GM21576 (cell line): ENCODE measurements around the gene HTT.

ENCODE experiments used
- ATAC-seq: cut with Tn5 transposase; IDR thresholded peaks from one replicate; pipeline ENCODE4 v1.9.1; 2021; ENCODE audit warnings: mild to moderate bottlenecking, moderate library complexity; ENCODE audit not compliant: unreplicated experiment

Gene HTT

DNA sequence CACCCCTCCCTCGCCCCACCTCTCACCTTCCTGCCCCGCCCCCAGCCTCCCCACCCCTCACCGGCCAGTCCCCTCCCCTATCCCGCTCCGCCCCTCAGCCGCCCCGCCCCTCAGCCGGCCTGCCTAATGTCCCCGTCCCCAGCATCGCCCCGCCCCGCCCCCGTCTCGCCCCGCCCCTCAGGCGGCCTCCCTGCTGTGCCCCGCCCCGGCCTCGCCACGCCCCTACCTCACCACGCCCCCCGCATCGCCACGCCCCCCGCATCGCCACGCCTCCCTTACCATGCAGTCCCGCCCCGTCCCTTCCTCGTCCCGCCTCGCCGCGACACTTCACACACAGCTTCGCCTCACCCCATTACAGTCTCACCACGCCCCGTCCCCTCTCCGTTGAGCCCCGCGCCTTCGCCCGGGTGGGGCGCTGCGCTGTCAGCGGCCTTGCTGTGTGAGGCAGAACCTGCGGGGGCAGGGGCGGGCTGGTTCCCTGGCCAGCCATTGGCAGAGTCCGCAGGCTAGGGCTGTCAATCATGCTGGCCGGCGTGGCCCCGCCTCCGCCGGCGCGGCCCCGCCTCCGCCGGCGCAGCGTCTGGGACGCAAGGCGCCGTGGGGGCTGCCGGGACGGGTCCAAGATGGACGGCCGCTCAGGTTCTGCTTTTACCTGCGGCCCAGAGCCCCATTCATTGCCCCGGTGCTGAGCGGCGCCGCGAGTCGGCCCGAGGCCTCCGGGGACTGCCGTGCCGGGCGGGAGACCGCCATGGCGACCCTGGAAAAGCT is at the start of gene HTT, which contains the start of gene HTT-AS:
TSS of gene HTT (plus strand) at position 604 of the 768 bp plus-strand sequence. CDS start at position 749, 145 bp downstream.
TSS of gene HTT-AS (minus strand) at position 461 of the 768 bp plus-strand sequence.
- peak; percentile 66 for ATAC-seq

DNA sequence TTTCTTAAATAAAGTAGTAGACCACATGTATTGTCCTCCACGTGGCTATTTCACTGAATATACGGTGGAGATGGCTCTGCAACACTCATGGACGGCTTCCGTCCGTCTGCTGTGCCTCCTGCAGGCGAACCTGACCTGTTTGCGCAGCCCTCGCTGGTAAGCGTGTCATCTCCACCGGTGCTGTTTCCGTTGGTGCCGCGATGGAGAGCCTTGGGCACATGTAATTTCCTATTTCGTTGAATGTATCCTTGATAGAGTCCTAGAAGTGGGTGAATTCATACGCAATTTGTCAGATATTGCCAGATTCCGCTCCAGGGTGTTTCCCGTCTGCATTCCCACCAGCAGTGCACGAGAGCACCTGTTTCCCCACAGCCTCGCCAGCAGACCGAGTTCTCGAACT is 48.6 kb upstream of the HTT start:
- no peak for ATAC-seq

DNA sequence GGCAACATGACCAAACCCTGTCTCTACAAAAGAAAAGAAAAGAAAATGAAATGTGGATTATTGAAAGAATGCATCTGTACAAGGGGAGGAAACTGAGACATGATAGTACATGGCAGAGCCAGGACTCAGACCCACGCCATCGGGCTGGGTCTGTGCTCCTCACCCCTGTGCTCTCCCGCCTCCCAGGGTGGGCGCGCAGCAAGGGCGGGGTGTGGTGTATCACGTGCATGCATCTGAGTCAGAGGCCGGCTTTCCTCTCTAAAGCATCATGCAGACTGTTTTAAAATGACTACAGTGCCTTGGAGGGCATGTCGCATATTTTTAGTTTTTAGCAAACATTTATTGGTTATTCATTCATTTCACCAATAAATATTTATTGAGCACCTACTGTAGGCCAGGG is 47.9 kb upstream of the HTT start:
- no peak for ATAC-seq

DNA sequence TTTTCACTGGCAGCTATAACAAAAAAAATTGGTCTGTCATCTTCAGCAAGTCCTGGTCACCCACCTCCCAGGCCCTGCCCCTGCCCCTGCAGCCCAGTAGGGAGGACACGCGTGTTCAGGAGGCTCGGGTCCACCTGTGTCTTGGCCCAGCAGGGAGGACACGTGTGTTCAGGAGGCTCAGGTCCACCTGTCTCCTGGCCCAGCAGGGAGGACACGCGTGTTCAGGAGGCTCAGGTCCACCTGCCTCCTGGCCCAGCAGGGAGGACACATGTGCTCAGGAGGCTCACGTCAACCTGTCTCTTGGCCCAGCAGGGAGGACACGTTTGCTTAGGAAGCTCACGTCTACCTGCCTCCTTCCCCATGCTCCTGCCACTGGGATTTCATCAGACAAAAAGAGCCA is 45.0 kb upstream of the HTT start:
- no peak for ATAC-seq

DNA sequence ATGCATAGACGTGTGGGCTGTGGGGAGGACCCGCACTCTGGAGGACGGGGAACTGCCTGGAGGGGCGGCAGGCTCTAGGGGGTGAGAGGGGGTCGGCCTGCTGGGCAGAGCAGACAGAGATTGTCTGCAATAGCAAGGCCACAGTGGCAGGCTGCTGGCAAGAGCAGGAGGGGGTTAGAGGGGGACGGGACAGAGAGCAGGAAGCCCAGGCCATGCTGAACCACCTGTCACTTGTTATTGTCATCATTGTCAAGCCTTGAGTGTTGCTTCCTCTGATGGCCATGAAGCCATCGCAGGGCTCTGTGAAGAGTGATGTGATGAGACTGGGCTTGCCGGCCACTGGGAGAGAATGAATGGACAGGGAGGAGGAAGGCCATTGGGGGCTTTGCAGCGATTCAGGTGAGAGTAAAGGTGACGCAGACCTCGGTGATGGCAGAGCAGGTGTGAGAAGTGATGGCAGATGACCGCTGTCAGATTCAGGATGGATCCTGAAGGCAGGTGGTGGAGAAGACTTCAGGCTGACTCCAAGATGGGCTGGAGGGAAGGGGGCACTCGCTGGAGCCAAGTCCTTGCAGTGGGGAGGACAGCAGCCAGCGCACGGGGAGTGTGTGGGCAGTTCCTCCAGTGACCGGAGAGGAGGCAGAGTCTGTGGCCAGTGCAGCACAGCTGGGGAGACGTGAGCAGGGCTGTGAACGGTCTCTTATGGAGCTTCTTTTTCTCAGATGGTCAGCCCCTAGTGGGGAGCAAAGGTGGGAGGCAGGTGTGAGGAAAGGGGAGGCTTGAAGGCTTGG is 43.7 kb upstream of the HTT start:
- no peak for ATAC-seq

DNA sequence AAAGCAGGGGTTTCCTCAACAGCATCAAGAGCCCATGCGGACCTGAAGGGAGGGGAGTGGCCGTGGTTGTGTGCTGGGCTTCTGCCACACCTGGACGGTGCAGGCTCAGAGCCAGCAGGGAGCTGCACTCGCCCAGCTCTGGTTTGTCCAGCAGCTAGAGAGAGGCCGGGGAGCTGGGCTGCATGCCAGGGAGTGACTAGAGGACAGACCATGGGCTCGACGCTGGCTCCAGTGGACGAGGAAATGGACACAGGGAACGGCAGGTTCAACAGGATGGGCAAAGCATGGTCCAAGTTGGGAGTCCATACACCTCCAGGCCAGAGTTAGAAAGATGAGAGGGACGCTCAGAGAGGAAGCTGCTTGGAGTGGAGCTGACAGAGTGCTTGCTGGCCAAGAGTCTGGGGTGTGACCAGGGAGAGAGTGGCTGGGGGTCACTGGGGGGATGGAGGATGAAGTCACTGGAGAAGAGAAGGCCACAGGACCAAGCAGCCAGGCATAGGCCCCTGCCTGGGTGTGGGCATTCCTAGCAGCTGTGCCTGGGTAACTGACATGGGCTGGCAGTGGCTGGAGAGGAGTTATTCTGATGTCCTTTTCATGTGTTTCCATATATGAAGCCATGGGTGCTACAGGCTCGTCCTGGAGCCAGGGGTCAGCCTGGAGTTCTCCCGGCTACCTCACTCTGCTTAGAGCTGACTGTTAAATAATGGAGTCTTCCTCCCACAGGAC is 43.0 kb upstream of the HTT start:
- no peak for ATAC-seq

DNA sequence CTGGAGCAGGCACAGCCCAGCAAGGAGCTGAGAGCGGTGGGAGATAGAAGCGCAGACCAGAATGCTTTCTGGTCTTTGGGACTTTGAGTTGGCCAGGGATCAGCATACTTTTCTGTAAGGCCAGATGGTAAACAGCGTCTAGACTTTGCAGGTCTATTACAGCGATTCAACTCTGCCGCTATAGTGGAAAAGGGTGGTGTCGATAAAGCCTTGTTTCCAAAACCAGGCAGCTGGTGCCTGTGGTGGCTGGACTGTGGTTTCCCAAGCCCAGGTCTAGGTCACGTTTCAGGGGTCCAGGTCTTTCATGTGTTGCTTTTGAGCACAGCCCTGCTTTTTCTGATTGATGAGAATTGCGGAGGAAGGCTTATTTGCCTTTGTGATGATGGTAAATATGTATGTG is 40.2 kb upstream of the HTT start:
- no peak for ATAC-seq

DNA sequence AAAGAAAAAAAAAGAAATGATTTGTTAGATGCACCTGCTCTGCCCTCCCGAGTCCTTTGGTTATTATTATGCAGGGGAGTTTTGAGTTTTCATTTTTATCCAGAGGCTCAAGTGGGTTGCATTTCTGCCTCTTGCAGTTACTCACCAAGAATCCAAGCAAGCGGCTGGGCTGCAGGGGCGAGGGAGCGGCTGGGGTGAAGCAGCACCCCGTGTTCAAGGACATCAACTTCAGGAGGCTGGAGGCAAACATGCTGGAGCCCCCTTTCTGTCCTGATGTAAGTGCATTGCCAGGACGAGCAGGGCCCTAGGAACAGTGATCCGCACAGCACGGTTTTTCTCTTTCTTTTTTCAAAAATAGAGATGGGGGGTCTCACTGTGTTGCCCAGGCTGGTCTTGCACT is 39.2 kb upstream of the HTT start:
- no peak for ATAC-seq

DNA sequence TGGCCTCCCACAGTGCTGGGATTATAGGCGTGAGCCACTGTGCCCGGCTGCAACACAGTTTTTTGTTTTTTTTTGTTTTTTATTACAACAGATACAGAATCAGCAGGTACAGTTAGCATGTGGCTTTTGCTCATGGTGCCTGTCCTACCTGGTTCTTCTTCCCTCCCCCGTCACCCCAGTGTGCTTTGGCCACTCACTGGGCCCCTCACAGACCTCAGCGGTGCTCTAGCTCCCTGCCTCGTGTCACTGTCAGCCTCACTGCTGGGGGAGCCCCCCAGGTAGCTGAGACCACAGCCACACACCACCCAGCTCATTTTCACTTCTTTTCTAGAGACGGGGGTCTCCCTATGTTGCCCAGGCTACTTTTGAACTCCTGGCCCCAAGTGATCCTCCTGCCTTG is 38.8 kb upstream of the HTT start:
- ATAC-seq: no peak

DNA sequence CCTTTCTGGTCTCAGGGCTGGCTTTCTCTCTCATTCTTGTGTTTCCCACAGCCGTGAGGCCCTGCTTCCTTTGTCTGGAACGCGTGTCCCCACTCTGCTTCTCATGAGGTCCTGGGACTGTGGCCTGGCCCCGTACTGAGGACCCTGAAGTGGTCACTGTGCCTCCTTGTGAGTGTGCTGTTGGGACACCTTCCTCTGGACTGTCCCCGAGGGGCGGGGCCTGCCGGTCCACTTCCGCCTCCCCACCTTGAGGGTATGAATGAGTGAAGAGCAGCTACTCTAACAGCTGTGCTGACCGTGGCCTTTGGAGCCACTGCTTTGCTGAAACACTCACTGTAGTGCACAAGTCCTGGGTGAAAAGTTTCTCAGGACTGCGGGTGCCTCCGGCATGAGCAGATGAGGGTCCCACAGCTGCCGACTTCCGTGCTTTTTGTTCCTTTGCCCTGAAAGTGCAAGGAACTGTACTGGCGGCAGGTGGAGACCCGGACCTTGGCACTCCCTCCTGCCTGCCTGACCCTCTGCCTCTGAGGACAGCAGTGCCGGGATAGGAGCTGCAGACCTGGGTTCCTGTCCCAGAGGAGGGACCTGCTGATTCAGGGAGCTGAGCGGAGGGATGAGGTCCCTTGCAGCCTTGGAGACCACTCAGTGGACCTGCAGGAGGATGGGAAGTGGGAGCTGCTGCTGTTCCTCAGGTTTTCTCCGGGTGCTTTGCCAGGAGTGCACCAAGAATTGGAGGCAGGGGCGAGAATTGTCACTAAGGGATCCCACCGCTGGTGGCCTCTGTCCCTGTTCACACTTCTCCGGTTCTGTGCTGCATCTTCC is 38.1 kb upstream of the HTT start:
- no peak for ATAC-seq

DNA sequence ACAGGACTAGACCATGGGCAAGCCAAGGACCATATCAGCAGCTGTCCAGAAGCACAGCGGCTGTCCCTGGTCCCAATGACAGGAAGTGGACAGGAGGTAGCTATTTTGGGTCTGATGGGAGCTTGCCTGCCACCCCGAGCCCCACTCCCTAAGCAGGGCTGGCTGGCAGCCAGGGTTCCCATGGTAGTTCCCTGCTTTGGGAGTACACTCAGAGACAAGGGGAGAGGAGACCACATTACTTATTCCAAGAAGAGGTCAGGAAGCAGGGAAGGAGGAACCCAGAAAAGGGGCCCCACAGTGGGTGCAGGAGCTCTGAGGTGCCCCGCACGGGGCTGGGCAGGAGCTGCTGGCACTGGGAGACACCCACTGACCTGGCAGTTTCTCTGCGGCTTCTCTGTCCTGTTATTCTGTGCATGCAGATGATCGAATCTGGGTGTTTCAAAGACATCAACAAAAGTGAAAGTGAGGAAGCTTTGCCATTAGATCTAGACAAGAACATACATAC is 36.5 kb upstream of the HTT start:
- ATAC-seq: no peak

DNA sequence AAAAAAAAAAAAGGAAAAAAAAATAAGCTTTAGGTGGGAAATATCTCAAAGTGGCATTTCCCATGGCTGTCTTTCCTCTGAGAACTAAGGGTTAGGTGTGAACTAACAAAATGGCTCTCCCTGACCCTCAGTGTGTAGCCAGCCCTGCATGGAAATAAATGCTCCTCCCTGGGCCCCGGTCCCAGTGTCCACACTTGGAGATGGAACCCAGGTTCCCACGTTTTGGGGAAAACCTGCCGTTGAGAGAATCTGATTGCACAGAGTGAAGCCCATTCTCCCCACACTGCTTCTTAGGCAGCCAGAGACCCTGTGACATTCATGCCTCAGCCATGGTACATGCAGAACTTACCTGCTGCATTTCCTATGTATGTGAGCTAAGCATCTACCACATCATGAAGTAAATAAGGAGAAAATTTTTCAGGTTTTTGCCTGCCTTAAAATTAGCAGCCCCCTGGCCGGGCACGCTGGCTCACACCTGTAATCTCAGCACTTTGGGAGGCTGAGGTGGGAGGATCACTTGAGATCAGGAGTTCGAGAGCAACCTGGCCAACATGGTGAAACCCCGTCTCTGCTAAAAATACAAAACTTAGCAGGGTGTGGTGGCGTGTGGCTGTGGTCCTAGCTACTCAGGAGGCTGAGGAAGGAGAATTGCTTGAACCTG is 34.6 kb upstream of the HTT start:
- ATAC-seq: no peak

DNA sequence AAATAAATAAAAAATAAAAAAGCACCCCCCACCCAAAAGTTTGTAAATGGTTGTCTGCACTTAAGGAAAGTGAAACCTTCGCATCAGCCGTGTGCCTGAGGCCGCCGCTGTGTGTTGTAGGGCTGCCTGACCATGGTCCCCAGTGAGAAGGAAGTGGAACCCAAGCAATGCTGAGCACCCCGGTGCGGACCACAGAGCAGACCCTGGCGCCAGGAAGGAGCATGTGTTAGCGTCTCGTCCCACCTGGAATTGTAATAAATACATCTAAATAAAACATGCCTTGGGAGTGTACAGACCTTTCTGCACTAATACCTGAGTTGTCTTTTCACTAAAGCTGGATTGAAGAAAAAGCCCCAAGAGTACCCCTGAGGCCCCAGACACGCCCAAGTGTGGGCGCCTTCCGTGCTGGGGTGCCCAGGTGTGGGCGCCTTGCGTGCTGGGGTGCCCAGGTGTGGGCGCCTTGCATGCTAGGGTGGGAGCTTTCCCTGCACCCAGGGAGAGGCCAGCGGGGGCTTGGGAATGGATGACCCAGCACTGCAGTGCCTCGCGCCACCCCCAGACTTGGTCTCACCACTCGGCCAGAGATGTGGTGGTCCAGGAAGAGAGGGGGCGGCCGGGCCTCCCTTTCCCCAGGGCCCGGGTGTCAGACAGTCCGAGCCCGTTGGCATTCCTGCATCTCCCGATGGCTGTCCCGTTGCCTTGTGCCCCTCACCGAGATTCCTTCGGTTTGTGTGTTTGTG is 33.9 kb upstream of the HTT start:
- peak; percentile 42 for ATAC-seq

DNA sequence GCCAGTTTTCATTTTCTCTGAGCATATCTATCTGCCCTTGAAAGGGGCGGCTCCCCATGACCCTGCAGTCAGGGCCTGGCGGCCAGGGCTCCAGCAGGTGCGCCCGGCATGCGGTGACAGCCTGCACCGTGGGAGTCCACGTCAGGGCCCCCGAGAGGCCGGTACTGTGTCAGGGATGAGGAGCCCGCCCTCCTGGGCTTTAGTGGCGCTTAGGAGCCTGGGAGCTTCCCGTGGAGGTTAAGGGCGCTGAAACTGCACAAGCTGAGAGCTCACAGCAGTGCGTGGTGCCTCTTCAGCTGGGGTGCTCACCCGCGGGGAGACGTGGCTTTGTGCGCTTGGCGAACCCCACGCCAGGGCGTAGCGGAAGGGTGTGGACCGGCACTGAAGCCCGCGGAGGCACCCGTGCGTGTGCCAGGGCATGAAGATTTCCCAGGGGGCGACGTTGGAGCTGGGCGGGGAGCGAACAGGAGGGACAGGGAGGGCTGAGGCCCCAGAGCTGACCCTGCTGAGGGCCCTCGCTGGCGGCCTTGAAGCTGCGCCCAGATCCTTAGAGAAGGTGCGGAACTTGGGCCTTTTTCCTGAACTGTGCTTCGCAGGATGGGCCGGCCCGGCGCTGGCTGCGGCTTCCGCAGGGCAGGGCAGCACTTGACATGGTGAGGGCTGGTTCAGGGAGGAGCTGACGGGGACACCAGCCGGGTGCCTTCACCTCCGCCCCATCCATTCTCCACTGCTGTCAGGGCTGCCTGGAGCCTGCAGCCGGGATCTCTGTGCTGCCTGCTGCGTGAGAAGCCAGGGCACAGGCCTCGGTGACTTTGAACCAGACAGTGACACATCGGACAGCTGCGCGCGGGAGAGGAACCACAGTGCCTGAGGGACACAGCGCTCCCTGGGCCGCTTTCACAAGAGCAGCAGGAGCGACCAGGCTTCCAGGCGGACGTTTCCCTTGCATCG is 33.0 kb upstream of the HTT start:
- ATAC-seq: no peak

DNA sequence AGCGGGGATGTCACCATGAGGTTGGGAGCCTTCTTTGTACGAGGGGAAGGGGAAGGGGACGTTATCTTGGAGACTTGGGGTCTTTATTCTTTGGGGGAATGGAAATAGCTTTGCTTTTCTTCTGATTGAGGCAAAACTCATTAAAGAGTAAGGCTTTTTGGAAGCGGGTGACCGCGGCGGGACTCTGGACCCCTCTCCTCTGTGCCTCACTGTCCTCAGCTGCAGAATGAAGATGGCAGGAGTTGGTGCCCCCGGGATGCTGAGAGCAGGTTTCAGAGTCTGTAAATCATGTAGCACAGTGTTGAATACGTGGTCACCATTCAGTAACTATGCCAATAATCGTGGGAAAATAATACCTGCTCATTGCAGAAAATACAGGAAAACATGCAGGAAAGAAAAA is 32.3 kb upstream of the HTT start:
- no peak for ATAC-seq

DNA sequence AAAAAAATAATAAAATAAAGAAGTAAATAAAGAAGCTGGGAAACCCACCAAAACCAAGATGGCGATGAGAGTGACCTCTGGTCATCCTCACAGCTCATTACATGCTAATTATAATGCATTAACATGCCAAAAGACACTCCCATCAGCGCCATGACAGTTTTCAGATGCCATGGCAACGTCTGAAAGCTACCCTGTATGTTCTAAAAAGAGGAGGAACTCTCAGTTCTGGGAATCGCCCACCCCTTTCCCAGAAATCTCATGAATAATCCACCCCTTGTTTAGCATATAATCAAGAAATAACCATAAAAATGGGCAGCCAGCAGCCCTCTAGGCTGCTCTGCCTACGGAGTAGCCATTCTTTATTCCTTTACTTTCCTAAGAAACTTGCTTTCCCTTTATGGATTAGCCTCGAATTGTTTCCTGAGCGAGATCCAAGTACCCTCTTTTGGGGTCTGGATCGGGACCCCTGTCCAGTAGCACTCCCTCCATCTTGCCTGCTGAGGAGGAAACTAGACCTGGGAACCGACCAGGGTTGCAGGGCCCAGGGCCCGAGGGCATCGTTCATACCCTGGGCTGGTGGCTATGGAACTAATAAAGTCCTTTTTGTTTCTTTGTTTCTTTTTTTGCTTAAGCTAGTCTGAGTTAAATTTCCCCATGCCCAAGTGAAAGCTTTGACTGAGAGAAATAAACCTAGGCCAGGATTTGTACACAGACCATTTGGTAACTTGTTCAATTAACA is 31.0 kb upstream of the HTT start:
- no peak for ATAC-seq
